Activated naive CD4-positive, alpha-beta T cell treated with anti-CD3 and anti-CD28 coated beads, Interleukin-2, amount 50 U/mL, for 72 hours (primary cell): Measurements from ENCODE around the gene DLX3. TPM values are rescaled to one million over a fixed set of nuclear protein-coding genes. Genes with fewer than 3 reads are reported as not detected.

ENCODE experiments used
- ATAC-seq, 2 donors: fragments of 150-1000 bp; cut with Tn5 transposase; 2 replicates each; pipeline ENCODE4 v1.10.0; 2021; ENCODE audit warnings: mild to moderate bottlenecking in 2 of 2, moderate library complexity in 2 of 2
- DNase-seq, 2 donors: peaks; one replicate each; pipeline ENCODE4 v3.0.0; 2021 to 2022; ENCODE audit warnings: low spot score in 2 of 2
- H3K27ac Mint-ChIP-seq, 2 donors: one replicate each; pipeline ENCODE4 v1.8.0; 2022; ENCODE audit warnings: mild to moderate bottlenecking in 2 of 2, mixed read lengths in 2 of 2
- H3K36me3 Mint-ChIP-seq, 2 donors: one replicate each; pipeline ENCODE4 v1.8.0; 2022; ENCODE audit warnings: mixed read lengths in 2 of 2
- H3K9me3 Mint-ChIP-seq, 2 donors: one replicate each; pipeline ENCODE4 v1.8.0; 2022; ENCODE audit warnings: mixed read lengths in 2 of 2
- total RNA-seq, 2 donors: library from RNA; stranded (reverse); gene quantifications; one replicate each; pipeline ENCODE4 v1.2.3, GENCODE V29; 2022

The DLX3 gene
- total RNA-seq, 2 donors from 2014 or later = 0.10 TPM; not detected in 1

DNA sequence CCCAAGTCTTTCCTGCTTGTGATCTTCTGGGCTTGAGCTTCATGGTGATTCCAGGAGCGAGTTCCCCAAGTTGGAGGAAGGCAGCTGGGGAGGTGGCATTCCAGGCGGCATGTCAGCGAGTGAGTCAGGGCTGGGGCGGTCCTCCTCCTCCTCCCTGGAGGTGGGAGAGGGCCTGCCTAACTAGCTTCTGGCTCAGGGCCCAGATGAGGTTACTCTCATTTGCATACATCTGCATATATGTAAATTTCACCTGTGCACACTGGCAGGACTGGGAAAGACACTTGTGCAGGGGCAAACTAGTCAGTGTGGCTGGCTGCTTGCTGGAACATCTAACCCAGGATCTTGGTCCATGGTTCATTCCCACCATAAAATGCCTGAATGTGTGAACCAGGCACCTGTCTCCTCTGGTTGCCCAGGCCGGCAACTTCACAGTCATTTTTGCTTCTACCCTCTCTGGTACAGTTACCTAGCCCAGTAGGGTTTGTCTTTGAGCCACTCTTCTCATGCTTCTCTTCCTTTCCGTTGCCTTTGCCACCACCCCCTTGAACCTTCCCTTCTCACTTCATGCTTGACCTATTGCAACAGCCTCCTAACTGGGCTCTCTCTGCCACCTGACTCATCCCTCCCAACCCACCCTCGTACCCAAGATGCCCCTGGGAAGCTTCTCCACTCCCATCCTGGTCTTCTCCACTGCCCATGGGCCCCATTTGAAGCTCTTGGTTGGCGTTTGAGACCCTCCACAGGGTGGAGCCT is 35.7 kb downstream of the DLX3 start:
- no peaks in the 10 kb centered on the region for H3K9me3 Mint-ChIP-seq
- ATAC-seq (no peak), DNase-seq (no peak)
- H3K36me3 Mint-ChIP-seq = peaks cover 3 to 11% of the 10 kb centered on the region in 2 donors
- no peak overlapping the region for H3K27ac Mint-ChIP-seq

GRCh38 chr17:49958723-49959122 is 36.3 kb downstream of the DLX3 start:
- no peak overlapping the region for H3K27ac Mint-ChIP-seq
- H3K9me3 Mint-ChIP-seq = no peaks in the 10 kb centered on the region
- peaks cover 0 to 4% of the 10 kb centered on the region in 2 donors for H3K36me3 Mint-ChIP-seq
- ATAC-seq (no peak), DNase-seq (no peak)

DNA sequence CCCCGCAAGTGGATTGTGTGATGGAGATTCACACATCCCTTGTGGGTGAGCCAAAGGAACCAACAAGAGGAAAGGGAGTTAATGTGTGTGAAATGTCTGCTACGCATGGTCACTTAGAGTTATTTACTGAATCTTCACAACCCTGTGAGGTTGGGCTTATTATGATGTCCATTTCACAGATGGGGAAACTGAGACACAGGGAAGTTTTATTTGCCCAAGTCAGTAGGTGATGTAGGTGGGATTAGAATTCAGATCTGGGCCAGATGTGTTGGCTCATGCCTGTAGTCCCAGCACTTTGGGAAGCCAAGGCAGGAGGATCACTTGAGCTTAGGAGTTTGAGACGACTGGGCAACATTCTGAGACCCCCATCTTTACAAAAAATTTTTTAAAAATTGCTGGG is 37.7 kb downstream of the DLX3 start:
- DNase-seq (no peak), ATAC-seq (no peak)
- Mint-ChIP-seq H3K36me3 (no peaks in the 10 kb centered on the region), H3K27ac (no peak overlapping the region), H3K9me3 (no peaks in the 10 kb centered on the region)

DNA sequence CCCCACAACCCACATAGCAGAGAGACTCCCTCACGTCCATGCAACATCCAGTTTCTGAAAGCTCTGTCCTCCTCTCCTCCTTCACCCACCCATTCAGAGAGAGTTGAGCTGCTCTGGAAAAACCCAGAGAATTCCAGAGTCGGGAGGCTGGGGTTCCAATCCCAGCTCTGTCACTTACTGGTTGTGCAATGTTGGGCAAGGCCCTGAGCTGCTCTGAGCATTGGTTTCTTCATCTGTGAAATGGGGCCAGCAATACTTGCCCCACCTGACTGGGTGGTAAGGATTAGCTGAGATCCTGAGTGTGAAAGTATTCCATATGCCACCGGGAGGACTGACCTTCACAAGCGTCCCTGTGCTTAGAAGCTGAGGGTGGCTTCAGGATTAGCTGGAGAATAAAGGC is 38.2 kb downstream of the DLX3 start:
- Mint-ChIP-seq H3K9me3 (no peaks in the 10 kb centered on the region), H3K36me3 (no peaks in the 10 kb centered on the region), H3K27ac (no peak overlapping the region)
- DNase-seq = no peak
- no peak for ATAC-seq

DNA sequence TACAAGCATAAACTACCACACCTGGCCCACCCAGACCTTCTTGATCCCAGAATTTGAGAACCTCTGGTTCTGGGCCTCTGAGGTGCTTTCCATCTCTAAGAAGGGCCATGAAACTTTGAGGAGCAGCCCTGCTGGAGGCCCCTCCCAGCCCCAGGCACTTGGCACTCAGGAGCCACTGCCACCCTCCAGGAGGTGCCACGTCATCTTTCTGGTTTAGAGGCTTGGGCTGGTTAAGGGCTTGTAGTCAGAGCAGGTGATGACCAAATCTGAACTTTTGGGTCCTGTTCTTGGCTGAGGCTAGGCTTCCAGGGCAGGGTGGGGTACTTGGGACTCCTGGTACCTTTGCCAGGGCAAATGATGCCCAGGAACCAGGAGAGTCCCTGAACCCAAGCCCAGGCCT is 39.9 kb downstream of the DLX3 start:
- DNase-seq (no peak), ATAC-seq (no peak)
- Mint-ChIP-seq H3K27ac (no peak overlapping the region), H3K9me3 (no peaks in the 10 kb centered on the region), H3K36me3 (no peaks in the 10 kb centered on the region)

DNA sequence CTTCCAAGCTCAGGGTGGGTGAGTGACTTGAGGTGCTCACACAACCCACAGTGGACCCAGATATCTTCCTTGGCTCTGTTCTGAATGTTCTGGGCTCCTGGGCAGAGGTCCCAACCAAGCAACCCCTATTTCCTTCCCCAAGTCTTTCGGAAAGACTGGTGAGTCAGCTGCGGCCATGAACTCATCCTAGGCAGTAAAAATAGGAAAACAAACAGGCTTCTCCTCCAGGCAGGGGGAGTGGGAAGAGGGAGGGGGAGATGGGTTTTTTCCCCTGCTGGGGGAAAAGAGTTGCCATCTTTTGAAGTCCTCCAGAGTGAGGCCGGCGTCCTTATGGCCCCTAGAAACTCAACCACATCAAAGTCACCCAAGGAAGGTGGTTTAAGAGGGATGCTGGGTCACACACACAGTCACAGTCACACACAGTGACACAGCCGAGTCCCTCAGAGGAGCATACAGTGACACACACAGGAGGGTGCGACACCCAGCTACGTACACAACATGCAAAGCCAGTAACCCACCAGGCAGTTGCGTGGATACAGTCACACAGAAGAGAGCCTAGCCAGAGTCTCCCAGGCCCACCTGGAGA is 42.0 kb downstream of the DLX3 start:
- Mint-ChIP-seq H3K36me3 (no peaks in the 10 kb centered on the region), H3K27ac (no peak overlapping the region), H3K9me3 (no peaks in the 10 kb centered on the region)
- ATAC-seq (peak in 1 of 2 donors; percentile 62), DNase-seq (no peak)

- DNase-seq (peak; percentile 70 to 88), ATAC-seq (peak; percentile 82 to 96)
- Mint-ChIP-seq H3K36me3 (no peaks in the 10 kb centered on the region), H3K9me3 (no peaks in the 10 kb centered on the region), H3K27ac (no peak overlapping the region)
These were observed 42.7 kb downstream of the DLX3 start for GRCh38 chr17:49952209-49952911.

GRCh38 chr17:49951362-49952082 is 43.5 kb downstream of the DLX3 start:
- ATAC-seq (no peak), DNase-seq (no peak)
- no peaks in the 10 kb centered on the region for H3K9me3 Mint-ChIP-seq
- no peaks in the 10 kb centered on the region for H3K36me3 Mint-ChIP-seq
- no peak overlapping the region for H3K27ac Mint-ChIP-seq

DNA sequence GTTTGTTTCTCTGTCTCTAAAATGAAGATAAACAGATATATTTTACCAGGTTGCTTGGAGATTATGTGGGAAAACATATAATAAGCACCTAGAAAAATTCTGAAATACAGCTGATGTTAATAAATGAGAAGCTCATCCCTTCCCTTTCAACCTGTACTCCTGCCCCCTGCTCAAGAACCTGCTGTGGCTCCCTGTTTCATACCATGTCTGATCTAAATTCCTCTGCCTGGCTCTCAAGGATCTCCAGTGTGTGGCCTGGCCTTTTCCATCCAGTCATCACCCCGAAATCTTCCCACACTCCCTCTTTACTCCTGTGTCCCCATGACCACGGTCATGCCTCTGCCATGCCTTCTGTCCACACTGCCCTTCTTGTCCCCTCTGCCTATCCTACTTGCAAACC is 45.4 kb downstream of the DLX3 start:
- DNase-seq (no peak), ATAC-seq (no peak)
- Mint-ChIP-seq H3K36me3 (no peaks in the 10 kb centered on the region), H3K9me3 (no peaks in the 10 kb centered on the region), H3K27ac (no peak overlapping the region)

- no peak for ATAC-seq
- Mint-ChIP-seq H3K9me3 (no peaks in the 10 kb centered on the region), H3K27ac (peak overlapping the region in 1 of 2 donors; percentile 77), H3K36me3 (no peaks in the 10 kb centered on the region)
- no peak for DNase-seq
These were observed 48.0 kb downstream of the DLX3 start for GRCh38 chr17:49946964-49947584.

DNA sequence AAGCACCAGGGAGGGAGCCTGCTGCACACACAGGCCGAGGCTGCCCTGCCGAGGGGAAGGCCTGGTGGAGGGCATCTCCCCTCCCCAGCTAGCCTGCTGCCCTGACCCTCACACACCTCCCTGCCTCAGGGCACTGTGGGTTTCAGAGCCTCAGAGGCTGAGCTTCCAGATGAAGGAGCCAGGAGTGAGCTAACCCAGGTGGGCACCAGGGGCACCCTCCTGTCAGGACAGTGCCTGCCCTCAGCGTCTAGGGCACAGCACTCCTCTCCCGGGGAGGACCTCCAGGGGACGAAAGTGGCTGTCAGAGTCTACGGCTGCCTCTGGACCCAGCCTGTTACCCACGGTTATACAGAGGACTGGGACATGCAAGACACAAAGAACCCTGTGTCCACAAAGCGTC is 48.8 kb downstream of the DLX3 start:
- ATAC-seq = no peak
- H3K27ac Mint-ChIP-seq = no peak overlapping the region
- no peaks in the 10 kb centered on the region for H3K36me3 Mint-ChIP-seq
- no peaks in the 10 kb centered on the region for H3K9me3 Mint-ChIP-seq
- DNase-seq = no peak

DNA sequence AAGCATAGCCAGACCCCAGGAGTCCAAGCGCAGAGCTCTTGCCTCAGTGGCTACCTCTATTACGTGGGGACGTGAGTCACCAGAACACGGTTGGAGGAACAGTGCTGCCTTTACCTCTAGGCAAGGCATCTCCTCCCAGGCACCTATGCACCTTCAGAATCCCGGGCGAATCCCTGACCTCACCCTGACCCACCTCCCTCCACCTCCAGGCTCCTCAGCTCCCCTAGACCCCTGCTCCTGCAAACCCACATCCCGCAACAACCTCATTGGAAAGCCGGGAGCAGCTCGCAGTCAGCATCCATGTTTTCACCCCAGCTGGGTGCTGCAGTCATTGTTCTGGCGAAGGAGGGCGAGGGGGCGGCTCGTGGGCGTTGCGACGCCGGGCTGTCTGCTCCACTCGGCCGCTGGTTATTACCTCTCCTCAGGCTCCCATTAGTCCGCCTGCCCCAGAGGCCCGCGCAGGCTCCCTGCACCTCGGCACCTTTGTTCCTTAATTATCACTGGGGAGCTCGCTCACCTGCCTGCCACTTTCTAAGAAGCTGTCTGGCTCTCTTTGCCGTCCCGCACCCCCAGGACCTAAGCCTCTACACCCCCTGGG is 50.7 kb downstream of the DLX3 start:
- DNase-seq (no peak), ATAC-seq (no peak)
- Mint-ChIP-seq H3K36me3 (no peaks in the 10 kb centered on the region), H3K9me3 (no peaks in the 10 kb centered on the region), H3K27ac (no peak overlapping the region)

- ATAC-seq = no peak
- no peaks in the 10 kb centered on the region for H3K36me3 Mint-ChIP-seq
- H3K27ac Mint-ChIP-seq = no peak overlapping the region
- H3K9me3 Mint-ChIP-seq = no peaks in the 10 kb centered on the region
- DNase-seq = no peak
These were observed 52.1 kb downstream of the DLX3 start for GRCh38 chr17:49942947-49943346.

DNA sequence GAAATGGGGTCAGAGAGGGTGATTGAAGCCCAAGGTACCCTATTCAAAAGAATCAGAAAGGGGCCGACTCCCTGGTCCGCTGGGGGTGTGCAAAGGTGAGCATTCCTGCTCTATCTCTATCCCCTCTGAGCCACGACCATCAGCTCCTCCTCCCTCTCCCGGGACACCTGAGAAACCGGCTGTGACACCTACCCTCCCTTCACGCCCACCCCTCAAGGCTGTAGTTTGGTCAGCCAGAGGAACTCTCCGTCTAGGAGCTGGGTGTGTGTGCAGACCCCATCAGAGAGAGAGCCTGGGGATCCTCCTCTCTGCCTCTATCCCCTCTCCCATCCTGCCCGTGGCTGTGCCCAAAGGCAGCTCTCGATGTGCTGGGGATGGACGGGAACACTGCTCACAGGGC is 53.6 kb downstream of the DLX3 start:
- Mint-ChIP-seq H3K27ac (no peak overlapping the region), H3K9me3 (no peaks in the 10 kb centered on the region), H3K36me3 (no peaks in the 10 kb centered on the region)
- ATAC-seq (no peak), DNase-seq (no peak)
